ENCODE measurements around the gene TUFM.

DNA sequence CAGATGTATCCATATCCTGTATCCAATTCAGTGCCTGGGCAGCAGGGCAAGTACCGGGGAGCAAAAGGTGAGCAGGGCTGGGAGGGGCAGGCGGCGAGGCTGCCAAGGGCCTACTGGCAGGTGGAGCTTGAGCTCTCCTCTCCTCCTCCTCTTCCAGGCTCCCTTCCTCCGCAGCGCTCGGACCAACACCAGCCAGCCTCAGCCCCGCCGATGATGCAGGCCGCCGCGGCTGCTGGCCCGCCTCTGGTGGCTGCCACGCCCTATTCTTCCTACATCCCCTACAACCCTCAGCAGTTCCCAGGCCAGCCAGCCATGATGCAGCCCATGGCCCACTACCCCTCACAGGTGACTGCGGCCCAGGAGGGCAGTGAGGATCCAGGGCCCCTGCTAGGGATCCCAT is 11.8 kb downstream of the TUFM start:
- TF ChIP-seq EZH2 (IDR thresholded peaks at IDR 0.05) (no peak), EZH2phosphoT487 (IDR thresholded peaks at IDR 0.05) (no peak)
- TF ChIP-seq, protein P1, sequence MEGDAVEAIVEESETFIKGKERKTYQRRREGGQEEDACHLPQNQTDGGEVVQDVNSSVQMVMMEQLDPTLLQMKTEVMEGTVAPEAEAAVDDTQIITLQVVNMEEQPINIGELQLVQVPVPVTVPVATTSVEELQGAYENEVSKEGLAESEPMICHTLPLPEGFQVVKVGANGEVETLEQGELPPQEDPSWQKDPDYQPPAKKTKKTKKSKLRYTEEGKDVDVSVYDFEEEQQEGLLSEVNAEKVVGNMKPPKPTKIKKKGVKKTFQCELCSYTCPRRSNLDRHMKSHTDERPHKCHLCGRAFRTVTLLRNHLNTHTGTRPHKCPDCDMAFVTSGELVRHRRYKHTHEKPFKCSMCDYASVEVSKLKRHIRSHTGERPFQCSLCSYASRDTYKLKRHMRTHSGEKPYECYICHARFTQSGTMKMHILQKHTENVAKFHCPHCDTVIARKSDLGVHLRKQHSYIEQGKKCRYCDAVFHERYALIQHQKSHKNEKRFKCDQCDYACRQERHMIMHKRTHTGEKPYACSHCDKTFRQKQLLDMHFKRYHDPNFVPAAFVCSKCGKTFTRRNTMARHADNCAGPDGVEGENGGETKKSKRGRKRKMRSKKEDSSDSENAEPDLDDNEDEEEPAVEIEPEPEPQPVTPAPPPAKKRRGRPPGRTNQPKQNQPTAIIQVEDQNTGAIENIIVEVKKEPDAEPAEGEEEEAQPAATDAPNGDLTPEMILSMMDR (IDR thresholded peaks at IDR 0.05): no peak
